Measurements from ENCODE around the gene CD86.

Gene CD86

DNA sequence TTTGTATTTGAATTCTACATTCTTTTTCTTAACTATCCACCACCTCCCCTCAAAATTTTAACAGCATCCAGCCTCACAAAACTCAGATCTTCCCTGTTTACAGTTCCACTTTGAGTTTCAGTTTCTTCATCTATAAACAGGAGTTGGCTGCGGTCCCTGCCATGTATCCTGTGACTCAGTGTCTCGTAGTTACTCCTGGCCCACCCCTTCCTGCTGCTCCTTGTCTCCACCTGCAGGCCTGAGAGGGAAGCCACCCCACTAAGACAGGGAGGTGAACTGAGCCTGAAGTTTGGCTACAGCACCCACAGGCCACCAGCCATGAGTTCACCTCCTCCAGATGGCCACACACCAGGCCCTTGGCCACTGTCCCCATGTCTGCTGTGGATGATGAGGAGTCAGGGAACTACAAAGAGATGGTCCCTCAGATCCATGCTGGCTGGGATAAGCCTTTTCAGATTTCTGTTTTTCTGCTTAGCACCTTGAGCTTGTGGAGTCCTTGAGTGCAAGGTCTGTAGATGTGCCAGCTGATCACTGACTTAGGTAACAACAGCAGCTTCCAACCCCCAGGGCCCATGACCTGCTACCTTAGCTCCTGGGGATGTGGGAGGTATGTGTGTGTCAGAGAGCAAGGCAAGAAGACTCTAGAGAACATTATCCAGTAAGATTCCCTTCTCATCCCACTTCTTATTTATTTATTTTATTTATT is 37.5 kb downstream of the CD86 start:
- DNase-seq (ENCODE audit: low read depth): peak; percentile 39

DNA sequence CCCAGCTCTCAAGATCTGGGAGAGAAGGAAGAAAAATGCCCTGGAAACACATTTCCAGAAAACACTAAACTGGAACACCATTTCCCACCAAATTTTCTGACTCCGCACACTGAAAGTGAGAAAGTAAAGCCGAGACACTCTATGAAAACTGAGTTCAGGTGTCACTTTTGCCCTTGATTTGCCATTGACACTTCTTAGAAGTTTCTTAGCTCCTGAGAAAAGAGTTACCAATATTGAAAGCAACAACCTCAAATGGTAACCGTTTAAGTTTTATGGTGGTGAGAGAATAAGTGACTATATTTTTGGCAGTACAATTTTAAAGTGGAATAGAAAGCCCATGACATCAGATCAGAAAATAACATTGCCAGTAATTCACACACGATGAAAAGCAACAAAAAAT is 39.0 kb downstream of the CD86 start:
- no peak for DNase-seq (ENCODE audit: low read depth)

DNA sequence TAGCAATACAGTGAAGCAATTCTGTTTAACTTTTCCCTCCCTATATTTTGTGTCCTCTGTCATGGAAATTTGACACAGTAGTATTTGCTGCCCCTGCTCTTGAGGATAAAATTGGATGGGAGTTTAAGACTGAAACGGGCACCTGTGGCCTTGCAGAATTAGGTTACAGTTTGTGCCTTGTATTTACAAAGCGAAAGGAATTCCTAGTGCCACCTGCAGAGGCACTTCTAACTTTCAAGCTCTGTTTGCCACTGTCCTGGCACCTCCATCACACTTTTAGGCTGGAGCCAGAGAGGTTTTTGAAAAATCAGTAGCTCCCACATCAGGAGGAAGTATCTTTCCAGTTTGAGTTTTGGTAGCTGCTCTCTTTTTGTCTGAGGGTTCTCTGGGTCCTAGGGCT is 39.5 kb downstream of the CD86 start:
- no peak for DNase-seq (ENCODE audit: low read depth)

DNA sequence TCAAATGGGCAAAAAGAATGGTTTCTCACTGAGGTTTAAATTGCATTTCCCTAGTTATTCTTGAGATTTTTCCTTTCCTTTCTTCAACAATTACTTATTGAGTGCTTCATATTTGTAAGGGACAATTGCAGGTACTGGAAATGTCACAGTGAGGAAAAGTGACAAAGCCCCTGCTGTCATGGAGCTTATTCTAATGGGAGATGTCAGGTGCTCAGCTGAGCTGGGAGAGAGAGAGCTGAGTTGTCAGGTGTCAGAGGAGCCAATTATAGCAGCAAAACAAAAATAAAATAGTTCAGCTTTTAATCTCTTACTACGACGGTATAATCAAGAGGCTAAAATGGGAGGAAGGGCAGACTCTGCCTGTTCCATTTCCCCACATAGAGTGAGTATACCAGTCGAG is 42.0 kb downstream of the CD86 start:
- DNase-seq (ENCODE audit: low read depth): no peak

DNA sequence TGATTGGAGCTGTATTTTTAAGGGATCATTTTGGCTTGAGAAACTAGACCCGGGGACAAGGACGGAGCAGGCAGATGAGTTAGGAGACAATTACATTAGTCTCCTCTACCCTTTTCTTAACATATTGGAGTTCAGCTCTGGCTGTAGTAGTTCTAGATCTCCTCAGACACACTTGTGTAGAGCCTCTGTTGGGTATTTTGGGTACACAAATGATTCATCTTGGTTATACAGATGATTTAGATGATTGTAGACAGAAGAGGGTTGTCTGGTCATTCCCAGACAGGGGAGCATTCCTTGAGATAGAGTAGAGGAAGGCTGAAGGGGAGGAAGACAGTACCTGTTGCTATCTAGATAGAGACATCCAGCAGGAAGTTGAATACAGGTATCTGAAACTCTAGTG is 43.4 kb downstream of the CD86 start:
- DNase-seq (ENCODE audit: low read depth): no peak

DNA sequence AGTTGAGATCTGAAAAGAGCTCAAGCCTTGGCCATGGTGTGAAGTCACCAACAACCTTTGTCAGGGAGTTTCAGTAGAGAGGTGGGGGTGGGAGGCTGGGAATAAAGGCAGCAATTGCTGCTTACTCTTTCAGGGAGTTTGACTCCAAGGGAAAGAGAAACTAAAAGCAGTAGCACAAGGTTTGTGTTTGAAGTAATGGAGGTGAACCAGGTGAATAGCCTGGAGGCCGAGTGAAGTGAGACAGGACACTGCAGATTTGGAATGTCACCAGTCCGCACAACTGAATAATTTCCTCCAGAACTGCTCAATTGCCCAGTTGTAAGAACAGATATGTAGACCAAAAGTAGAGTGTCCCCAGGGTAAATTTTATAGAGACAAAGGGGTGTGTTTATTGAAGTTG is 44.1 kb downstream of the CD86 start:
- DNase-seq (ENCODE audit: low read depth): no peak

DNA sequence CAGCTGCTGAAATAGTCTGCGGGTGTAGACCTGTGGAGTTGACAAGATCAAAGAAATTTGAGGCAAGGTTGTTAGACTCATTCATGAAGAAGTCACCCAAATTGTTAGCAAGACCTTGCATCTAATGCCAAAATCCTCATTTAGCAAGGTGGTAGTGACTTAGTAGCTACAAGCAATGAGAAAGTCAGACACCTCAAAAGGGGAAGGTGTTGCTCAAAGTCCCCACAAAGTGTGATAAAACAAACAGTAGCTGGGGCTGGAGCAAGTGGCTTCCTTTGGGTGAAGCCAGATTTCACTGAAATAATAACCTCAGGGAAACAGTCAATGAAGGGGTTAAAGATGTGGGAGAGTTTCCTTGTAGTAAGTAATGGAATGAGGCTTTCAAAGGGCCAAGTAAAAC is 44.9 kb downstream of the CD86 start:
- no peak for DNase-seq (ENCODE audit: low read depth)

DNA sequence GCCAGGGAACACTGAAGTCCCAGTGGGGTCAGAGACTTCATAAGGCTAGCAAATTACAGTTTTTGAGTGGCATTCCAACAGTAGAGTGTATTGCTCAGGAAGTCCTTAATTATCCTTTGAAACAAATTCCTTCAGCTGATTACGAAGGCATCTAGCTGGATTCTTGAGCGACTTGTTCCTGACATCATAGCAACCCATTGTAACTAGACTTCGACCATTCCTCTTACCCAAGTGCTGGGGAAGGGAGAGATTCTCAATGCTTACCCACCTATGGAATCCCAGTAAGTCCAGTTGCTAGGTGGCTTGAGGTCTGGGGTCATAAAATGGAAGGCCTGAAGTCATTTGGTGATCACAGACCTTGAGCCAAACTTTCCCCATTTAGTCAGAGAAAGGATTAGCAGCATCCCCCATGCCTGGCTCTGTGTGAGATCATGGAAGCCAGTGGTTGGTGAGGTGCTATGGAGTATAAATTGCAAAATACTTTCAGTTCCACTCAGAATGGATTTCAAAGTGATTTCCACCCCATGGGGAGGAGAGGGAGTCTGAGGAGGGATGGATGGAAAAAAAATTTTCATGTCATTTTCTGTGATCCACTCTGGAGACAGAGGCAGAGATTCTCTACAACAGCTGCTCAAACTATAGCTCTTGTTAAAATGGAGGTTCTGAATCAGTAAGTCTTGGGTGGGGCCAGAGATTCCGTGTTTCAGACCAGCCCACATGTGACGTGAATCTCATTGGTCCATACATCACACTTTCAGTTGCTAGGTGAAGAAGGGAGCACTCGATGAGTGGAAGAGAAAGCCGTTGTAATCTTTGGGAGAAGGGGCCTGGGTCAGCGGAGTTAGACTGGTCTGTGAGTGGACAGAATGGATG is 45.7 kb downstream of the CD86 start:
- no peak for DNase-seq (ENCODE audit: low read depth)

DNA sequence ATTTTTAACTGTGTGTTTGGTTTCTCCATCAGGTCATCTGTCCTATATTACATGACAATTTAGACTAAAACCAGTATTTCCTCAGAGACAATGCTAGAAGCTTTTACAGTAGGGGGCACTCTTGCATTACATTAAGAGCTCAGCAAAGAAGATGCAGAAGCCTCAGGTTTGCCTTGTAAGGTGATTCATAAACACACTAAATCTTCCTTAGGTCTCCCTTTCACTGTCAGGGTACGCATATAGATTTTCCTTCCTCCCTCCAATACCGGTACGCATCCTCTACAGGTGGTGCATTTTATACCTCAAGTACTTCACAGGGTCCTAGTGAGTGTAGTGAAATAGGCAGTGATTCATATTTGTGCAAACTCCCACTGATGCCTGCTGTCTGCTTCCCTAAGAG is 46.5 kb downstream of the CD86 start:
- no peak for DNase-seq (ENCODE audit: low read depth)

DNA sequence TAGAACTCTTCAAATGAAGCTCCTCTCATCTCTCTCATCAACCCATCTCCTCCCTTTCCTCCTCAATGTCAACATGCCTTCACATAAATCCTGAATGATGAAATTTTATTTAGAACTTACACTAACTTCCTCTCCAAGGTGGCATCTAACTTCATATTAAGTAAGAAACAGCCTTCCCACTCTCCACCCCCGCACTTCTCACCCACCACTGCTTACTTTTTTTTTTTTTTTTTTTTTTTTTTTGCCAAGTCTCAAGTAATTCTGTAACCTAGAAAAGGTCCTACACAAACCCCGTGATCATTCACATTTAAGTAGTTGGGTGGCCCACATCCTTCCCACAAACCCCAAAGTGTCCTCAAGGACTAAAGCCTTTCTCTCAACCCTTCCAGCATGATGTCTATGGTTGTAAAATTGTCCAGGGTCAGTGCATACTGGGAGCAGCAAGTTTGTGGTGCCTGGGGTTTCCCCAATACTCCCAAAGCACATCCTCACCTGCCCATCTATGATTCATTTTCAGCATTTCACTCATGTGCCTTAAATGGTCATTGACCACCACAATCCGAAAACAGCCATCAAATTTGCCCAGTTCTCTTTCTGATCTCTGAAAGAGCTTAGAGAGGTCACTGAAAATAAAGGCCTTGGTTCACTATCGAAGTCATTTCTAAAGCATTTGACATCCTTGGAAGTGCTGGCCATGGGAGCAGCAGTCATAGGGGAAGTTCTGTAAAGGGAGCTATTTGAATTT is 47.2 kb downstream of the CD86 start:
- peak; percentile 4 for DNase-seq (ENCODE audit: low read depth)

DNA sequence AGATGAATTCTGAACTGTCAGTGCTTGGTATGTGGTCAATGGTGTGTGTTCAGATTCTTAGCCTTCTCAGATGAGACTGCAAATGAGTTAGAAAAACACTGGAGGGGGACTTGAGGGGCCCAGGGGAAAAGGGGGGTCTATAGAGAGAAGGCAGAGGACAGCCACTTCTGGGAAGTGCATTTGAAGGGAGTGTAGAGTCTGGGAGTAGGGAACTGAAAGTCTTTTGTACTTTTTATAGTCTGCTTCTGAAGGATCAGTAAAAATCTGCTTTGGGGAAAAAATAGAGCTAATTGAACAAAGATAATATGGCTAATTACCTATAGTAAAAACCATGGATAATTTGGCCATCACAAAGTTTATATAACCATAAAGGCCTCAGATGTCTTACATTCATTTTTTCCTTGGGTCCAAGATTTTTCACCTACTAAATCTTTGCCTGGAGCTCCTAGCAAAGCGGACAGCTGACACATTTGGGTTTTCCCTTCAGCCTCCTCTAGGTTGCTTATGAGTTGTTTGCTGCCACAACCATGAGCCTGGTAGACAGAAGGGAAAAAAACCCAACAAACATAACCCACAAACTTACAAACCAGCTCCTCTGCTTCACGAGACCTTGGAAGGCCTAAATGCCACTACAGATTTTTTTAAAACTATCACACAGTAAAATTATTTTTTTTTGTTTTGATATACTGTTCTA is 48.8 kb downstream of the CD86 start:
- DNase-seq (ENCODE audit: low read depth): no peak

DNA sequence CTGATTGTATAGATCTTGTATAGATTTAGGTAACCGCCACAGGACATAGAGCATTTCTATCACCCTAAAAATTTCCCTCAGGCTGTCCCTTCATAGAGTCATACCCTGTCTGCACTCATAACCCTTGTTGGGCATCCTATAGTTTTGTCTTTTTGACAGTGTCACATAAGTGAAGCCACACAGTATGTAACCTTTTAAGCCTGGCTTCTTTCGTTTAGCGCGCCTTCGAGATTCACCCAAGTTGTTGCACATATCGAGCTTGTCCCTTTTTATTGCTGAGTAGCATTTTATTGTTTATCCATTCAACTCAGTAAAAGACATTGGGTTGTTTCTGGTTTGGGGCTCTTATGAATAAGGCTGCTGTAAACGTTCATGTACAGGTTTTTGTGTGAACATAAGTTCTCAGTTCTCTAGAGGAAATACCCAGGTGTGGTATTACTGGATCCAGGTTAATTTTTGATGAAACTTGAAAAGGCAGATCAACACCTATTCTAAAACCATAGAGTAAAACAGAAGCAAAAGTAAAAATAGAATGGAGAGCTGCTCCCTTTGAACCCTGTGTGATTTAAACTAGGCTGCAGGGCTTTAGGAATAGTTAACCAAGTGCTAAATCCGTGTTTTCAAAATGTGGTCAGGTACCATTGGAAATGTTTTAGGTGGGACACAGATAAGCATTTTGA is 49.5 kb downstream of the CD86 start:
- no peak for DNase-seq (ENCODE audit: low read depth)

DNA sequence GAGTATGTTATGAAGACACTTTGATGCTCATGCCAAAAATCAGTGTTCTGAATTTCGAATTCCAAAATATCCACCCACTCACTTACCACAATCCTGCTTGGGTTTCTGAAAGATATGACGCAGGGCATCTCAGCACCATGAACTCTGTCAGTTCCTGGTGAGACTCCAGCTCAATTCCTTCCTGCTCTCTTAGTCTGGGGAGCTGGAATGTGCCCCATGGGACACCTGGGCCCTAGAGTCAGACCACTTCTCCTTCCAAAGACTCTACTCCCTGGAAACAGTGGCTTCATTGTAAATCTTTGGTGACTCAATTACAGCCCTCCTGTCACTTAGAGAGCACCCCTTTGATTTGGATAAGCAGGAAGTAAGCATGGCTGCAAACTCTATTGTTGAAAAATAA is 50.5 kb downstream of the CD86 start:
- no peak for DNase-seq (ENCODE audit: low read depth)

DNA sequence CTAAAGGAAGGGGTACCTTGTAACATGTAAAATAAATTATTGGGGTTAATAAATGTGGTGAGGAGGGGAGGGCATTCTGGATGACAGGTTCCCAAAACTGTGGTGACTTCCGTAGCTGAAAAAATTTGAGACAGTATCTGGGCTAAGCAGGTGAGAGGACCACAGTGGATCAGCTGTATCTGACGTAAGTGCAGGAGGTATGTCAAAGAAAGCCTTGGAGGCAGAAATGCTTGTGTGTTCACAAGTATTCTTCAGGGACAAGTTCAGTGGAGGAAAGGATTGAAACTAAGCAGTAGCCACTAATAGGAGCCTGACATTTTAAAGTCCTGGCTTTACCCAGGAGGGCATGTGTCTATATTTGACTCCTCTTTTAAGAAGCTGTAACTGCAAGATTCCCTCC is 52.0 kb downstream of the CD86 start:
- DNase-seq (ENCODE audit: low read depth): no peak

DNA sequence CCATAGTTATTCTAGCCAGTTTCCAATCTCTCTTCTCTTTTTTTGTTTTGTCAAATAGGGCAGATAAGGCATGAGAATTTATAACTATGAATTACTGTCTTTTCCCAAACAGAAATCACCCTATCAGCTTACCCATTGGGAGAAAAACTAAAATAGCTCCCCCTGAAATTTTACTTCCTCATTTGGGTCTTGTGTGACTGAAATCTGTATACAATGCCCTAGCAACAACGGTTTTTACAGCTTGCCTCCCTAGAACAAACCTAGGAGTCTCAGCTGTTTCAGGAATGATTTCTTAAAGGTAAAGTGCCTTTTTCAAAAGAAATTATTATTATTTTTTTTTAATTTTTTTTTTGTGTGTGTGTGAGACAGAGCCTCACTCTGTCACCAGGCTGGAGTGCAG is 56.8 kb downstream of the CD86 start:
- DNase-seq (ENCODE audit: low read depth): no peak

DNA sequence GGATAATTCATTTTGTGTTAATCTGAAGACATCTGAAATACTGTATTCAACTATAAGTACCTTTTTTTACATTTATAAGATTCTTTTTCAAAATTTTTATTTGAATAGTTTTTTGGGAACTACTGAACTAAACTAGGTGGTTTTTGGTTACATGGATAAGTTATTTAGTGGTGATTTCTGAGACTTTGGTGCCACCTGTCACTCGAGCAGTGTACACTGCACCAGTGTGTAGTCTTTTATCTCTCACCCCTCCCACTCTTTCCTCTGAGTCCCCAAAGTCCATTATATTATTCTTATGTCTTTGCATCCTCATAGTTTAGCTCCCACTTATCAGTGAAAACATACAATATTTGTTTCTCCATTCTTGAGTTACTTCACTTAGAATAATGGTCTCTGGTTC is 57.6 kb downstream of the CD86 start:
- DNase-seq (ENCODE audit: low read depth): no peak

DNA sequence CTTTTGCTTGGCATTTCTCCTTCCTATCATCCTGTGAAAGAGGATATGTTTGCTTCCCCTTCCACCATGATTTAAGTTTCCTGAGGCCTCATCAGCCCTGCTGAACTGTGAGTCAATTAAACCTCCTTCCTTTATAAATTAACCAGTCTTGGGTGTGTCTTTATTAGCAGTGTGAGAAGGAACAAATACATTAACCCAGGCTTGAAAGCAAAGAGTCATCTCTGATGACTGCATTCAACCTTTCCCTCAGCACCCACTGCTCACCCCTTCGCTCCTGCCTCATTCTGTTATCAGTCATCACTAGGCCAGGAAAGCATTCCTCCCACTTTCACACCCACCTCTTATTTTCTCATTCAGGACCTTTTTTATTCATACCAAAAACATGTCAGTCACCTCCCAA is 68.7 kb downstream of the CD86 start:
- no peak for DNase-seq (ENCODE audit: low read depth)

DNA sequence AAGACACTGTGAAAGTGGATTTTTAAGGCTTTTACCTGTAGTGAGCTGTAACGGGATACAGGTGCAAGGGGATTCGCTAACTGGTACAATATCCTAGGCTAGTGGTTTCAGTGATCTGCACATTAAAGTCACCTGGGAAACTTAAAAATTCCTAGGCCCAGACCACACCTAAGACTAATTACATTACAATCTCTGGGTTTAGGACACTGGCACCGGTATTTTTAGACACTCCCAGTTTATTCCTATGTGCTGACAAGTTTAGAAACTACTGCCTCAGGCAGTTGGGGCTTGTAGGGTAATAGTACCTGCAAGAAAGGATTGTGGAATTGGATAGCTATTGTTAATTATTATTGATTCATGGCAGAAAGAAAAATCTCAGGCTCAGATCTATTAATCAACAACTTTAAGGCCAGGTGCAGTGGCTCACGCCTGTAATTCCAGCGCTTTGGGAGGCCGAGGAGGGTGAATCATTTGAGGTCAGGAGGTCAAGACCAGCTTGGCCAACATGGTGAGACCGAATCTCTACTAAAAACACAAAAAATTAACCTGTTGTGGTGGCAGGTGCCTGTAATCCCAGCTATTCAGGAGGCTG is 77.9 kb downstream of the CD86 start:
- DNase-seq (ENCODE audit: low read depth): no peak

DNA sequence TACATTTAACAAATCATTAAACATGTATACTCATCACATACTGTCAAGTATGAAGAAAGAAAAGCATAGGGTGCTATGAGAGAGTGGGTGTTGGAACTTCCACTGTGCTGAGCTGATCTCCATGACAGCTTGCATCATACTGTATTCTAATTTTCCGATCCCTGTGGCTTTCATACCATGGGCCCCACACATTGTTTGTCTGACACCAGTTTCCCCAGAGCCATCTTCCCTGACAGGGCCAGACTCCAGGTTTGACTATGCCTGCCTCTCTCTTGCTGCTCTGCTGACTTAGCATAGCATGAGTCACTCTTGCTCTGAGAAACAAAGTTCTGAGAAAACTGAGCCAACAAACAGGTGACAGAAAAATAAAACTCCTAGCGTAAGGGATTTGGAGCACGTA is 91.3 kb downstream of the CD86 start:
- peak; percentile 41 for DNase-seq (ENCODE audit: low read depth)

DNA sequence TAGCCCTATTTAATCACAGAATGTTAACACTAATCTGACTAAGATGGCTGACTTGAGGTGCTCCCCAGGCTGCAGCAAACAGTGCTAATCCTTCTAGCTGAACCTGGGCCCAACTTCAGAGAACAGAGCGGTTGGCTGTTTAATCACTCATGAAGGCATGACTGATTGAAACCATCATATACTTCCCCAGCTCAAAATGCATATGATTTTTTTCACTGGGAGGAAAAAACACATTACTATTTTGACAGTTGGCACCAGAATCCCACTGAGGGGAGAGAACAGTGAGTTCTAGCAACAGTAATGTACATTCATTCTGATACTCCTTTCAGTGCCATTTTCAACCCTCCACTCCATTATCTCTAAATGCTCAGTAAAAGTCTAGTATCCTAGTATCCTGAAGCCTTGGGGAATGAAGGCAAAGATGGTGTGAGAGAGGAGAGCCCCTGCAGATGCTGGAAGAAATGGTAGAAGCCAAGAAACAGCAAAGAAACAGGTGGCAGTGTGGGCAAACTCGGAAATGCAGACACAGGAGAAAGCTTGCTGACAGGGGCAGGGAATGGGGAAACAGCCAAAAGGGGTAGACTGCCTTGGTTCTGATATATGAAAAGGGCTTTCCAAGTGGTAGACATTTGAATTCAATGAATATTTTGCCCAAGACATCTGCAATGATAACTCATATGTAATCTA is 93.9 kb downstream of the CD86 start:
- no peak for DNase-seq (ENCODE audit: low read depth)

DNA sequence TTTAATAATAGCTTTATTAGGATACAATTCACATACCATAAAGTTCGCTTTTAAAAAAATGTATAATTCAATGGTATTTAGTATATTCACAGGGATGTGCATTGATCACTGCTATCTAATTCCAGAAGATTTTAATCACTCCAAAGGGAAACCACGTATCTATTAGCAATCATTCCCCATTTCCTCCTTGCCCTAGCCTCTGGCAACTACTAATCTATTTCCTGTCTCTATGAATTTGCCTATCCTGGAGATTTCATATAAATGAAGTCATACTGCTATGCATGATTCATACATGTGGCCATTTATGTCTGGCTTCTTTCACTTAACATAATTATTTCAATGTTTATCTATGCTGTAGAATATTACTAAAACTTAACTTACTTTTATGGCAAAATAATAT is 96.3 kb downstream of the CD86 start:
- no peak for DNase-seq (ENCODE audit: low read depth)

Data from activated T-helper 9 cell treated with anti-CD3 and anti-CD28 coated beads, Interleukin-2, amount 50 U/mL, for 16 hours (primary cell).